Type B pancreatic cell (in vitro differentiated cells): ENCODE results near the gene CSNK2A1. TPM values are rescaled to one million over a fixed set of nuclear protein-coding genes. Genes with fewer than 3 reads are reported as not detected.
"Not testable (repeated sequence)": the region's sequence is repeated elsewhere in the genome, so short reads cannot be mapped to it uniquely, and the experiment has no call there.

ENCODE experiments used
- DNase-seq: peaks from one replicate; pipeline ENCODE4 v3.0.0; 2021; ENCODE audit warnings: mixed read lengths; ENCODE audit not compliant: unreplicated experiment; ENCODE audit errors: extremely low spot score
- H3K27ac Mint-ChIP-seq: 2 replicates; pipeline ENCODE4 v1.8.0; 2021; ENCODE audit warnings: mild to moderate bottlenecking, mixed read lengths
- H3K27me3 Mint-ChIP-seq: 2 replicates; pipeline ENCODE4 v1.8.0; 2021; ENCODE audit warnings: mixed read lengths
- H3K36me3 Mint-ChIP-seq: 2 replicates; pipeline ENCODE4 v1.8.0; 2021; ENCODE audit warnings: mixed read lengths
- H3K4me1 Mint-ChIP-seq: one replicate; pipeline ENCODE4 v1.8.0; 2021; ENCODE audit warnings: mixed read lengths; ENCODE audit not compliant: unreplicated experiment
- H3K4me3 Mint-ChIP-seq: 2 replicates; pipeline ENCODE4 v1.8.0; 2021; ENCODE audit warnings: mild to moderate bottlenecking, mixed read lengths
- H3K9me3 Mint-ChIP-seq: 2 replicates; pipeline ENCODE4 v1.8.0; 2021; ENCODE audit warnings: mixed read lengths
- CTCF ChIP-seq: fragments of 200-600 bp; sonication (generic); conservative IDR thresholded peaks from 2 replicates; pipeline ENCODE4 v1.5.0; 2021; ENCODE audit warnings: antibody characterized with exemption, mild to moderate bottlenecking
- total RNA-seq: library from RNA; stranded (reverse); gene quantifications from 2 replicates; pipeline ENCODE4 v1.2.1, GENCODE V29; 2021; ENCODE audit warnings: low replicate concordance

CSNK2A1 gene
- total RNA-seq, 1 donor from 2014 or later = 151 TPM

GRCh38 chr20:480044-480443, 63.5 kb downstream of the CSNK2A1 start:
- Mint-ChIP-seq H3K27ac (no peak overlapping the region), H3K27me3 (no peaks in the 10 kb centered on the region), H3K36me3 (peaks cover 27% of the 10 kb centered on the region)

GRCh38 chr20:479487-479886, 64.1 kb downstream of the CSNK2A1 start:
- DNase-seq = no peak
- no peaks in the 10 kb centered on the region for H3K9me3 Mint-ChIP-seq
- H3K27ac Mint-ChIP-seq = no peak overlapping the region
- peaks cover 28% of the 10 kb centered on the region for H3K36me3 Mint-ChIP-seq
- H3K27me3 Mint-ChIP-seq = no peaks in the 10 kb centered on the region
- no peak overlapping the region for H3K4me3 Mint-ChIP-seq
- peaks cover 3% of the 10 kb centered on the region for H3K4me1 Mint-ChIP-seq
- TF ChIP-seq CTCF = no peak

More at GRCh38 chr20:480044-480443, 63.5 kb downstream of the CSNK2A1 start:
- Mint-ChIP-seq H3K4me1 (peaks cover 3% of the 10 kb centered on the region), H3K9me3 (no peaks in the 10 kb centered on the region), H3K4me3 (no peak overlapping the region)
- no peak for DNase-seq
- no peak for TF ChIP-seq CTCF

GRCh38 chr20:478949-479429, 64.6 kb downstream of the CSNK2A1 start:
- H3K4me1 Mint-ChIP-seq = peaks cover 3% of the 10 kb centered on the region
- peaks cover 32% of the 10 kb centered on the region for H3K36me3 Mint-ChIP-seq
- DNase-seq = no peak
- H3K27ac Mint-ChIP-seq = peak overlapping the region; percentile 38
- H3K27me3 Mint-ChIP-seq = no peaks in the 10 kb centered on the region
- H3K4me3 Mint-ChIP-seq = no peak overlapping the region
- H3K9me3 Mint-ChIP-seq = no peaks in the 10 kb centered on the region
- TF ChIP-seq CTCF = peak; percentile 79

- no peak overlapping the region for H3K4me3 Mint-ChIP-seq
- no peak for TF ChIP-seq CTCF
- H3K36me3 Mint-ChIP-seq = peaks cover 35% of the 10 kb centered on the region
Observed at GRCh38 chr20:478010-478948, 65.3 kb downstream of the CSNK2A1 start.

GRCh38 chr20:476561-477249, 66.9 kb downstream of the CSNK2A1 start:
- H3K4me1 Mint-ChIP-seq, H3K27ac Mint-ChIP-seq, H3K9me3 Mint-ChIP-seq, DNase-seq, H3K27me3 Mint-ChIP-seq, H3K4me3 Mint-ChIP-seq: not testable (repeated sequence)
- H3K36me3 Mint-ChIP-seq = peaks cover 32% of the 10 kb centered on the region

More at GRCh38 chr20:478010-478948, 65.3 kb downstream of the CSNK2A1 start:
- no peaks in the 10 kb centered on the region for H3K9me3 Mint-ChIP-seq
- peaks cover 3% of the 10 kb centered on the region for H3K4me1 Mint-ChIP-seq
- DNase-seq = no peak
- peak overlapping the region; percentile 55 for H3K27ac Mint-ChIP-seq
- no peaks in the 10 kb centered on the region for H3K27me3 Mint-ChIP-seq
